Fibroblast of lung (primary cell): ENCODE data around the gene C11orf65.

ENCODE experiments used
- EZH2 ChIP-seq: IDR thresholded peaks from 2 replicates; pipeline ENCODE4 v1.5.1; 2012; ENCODE audit warnings: low read length, control low read depth, mild to moderate bottlenecking; ENCODE audit errors: missing control alignments
- TF ChIP-seq, protein P1 (sequence below), 2 donors: IDR thresholded peaks in 1 of 2; conservative IDR thresholded peaks in 1 of 2; 1 replicate in 1 of 2; 2 replicates in 1 of 2; pipeline ENCODE4 v1.5.1; 2011 to 2012; ENCODE audit warnings: low read length in 2 of 2, control low read depth in 1 of 2, inconsistent platforms in 1 of 2, low read depth in 1 of 2, mild to moderate bottlenecking in 1 of 2

DNA sequence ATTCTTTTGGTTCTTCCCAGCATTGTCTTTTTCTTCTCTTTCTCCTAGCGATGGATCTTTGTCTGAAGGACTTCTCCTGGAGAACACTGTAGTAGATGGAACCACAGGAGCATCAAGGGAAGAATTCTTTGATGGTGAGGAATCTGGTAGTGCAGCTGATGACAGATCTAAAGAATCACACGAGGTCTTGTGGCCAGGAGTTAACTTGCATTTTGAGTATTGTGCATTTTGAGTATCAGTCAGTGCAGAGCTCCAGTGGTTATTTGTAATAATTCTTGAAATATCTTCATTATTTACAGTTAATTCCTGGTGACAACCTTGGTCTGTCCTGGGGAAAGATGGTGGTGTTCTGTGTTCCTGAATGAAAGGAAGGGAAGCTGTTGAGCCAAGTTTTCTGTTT lies 45.4 kb upstream of the C11orf65 start:
- TF ChIP-seq, protein P1, sequence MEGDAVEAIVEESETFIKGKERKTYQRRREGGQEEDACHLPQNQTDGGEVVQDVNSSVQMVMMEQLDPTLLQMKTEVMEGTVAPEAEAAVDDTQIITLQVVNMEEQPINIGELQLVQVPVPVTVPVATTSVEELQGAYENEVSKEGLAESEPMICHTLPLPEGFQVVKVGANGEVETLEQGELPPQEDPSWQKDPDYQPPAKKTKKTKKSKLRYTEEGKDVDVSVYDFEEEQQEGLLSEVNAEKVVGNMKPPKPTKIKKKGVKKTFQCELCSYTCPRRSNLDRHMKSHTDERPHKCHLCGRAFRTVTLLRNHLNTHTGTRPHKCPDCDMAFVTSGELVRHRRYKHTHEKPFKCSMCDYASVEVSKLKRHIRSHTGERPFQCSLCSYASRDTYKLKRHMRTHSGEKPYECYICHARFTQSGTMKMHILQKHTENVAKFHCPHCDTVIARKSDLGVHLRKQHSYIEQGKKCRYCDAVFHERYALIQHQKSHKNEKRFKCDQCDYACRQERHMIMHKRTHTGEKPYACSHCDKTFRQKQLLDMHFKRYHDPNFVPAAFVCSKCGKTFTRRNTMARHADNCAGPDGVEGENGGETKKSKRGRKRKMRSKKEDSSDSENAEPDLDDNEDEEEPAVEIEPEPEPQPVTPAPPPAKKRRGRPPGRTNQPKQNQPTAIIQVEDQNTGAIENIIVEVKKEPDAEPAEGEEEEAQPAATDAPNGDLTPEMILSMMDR (conservative IDR thresholded peaks at IDR 0.05 in 1 of 2, IDR thresholded peaks at IDR 0.05 in 1 of 2; ENCODE audit: low read depth in 1 of 2, low read length in 2 of 2), result no peak
- no peak for TF ChIP-seq EZH2
